SK-N-SH (cell line): ENCODE measurements around the gene TM9SF4. TPM values are rescaled to one million over a fixed set of nuclear protein-coding genes. Genes with fewer than 3 reads are reported as not detected.

Source experiments
- CTCF ChIA-PET: fragments of 300-600, 350-600 bp; formaldehyde crosslinking; extraction: SDS; loops from one replicate; lab custom pipeline; 2021; lab: Yijun Ruan, JAX
- POLR2A ChIA-PET: fragments of 350-600 bp; sonication (Branson Sonifier 250); formaldehyde crosslinking; extraction: SDS; loops from one replicate; lab custom pipeline; 2020; ENCODE audit warnings: antibody characterized with exemption, inconsistent platforms; lab: Yijun Ruan, JAX
- DNase-seq: peaks from one replicate; pipeline ENCODE4 v3.0.0; 2012
- H2AFZ ChIP-seq: fragments of 200-600 bp; sonication (generic); 2 replicates; pipeline ENCODE4 v1.8.1; 2016; ENCODE audit warnings: antibody characterized with exemption, mild to moderate bottlenecking, low read depth
- H3F3A ChIP-seq: fragments of 200-600 bp; sonication (generic); replicated peaks from 2 replicates; pipeline ENCODE3; 2016; ENCODE audit warnings: antibody characterized with exemption, mild to moderate bottlenecking; ENCODE audit not compliant: insufficient read depth
- H3K27ac ChIP-seq, 2 experiments: fragments of 200-500 bp in 1 of 2; fragments of 200-600 bp in 1 of 2; sonication (Bioruptor generic) in 1 of 2; sonication (generic), shearing (Covaris generic) in 1 of 2; 2 replicates each; pipeline versions ENCODE4 v1.5.1 to v1.6.1; 2014 to 2016; ENCODE audit warnings: low read depth in 2 of 2, inconsistent platforms in 1 of 2, low read length in 1 of 2, mild to moderate bottlenecking in 1 of 2, mixed read lengths in 1 of 2
- H3K27me3 ChIP-seq: fragments of 200-600 bp; sonication (generic), shearing (Covaris generic); 2 replicates; pipeline ENCODE4 v1.6.1; 2016; ENCODE audit warnings: mixed run types; ENCODE audit not compliant: insufficient read depth
- H3K36me3 ChIP-seq, 2 experiments: fragments of 200-500 bp in 1 of 2; fragments of 200-600 bp in 1 of 2; sonication (Bioruptor generic) in 1 of 2; sonication (generic) in 1 of 2; replicated peaks in 1 of 2; 2 replicates each; pipeline versions ENCODE3 to v1.5.1; 2014 to 2016; ENCODE audit warnings: low read length in 1 of 2, mild to moderate bottlenecking in 1 of 2; ENCODE audit not compliant: insufficient read depth in 2 of 2, control insufficient read depth in 1 of 2
- H3K4me1 ChIP-seq, 2 experiments: fragments of 200-500 bp in 1 of 2; fragments of 200-600 bp in 1 of 2; sonication (Bioruptor generic) in 1 of 2; sonication (generic), shearing (Covaris generic) in 1 of 2; 2 replicates each; pipeline versions ENCODE4 v1.5.1 to v1.6.1; 2014 to 2016; ENCODE audit warnings: low read depth in 1 of 2, low read length in 1 of 2, mixed run types in 1 of 2; ENCODE audit not compliant: insufficient read depth in 2 of 2, control insufficient read depth in 1 of 2
- H3K4me2 ChIP-seq: fragments of 200-600 bp; sonication (generic), shearing (Covaris generic); 2 replicates; pipeline ENCODE4 v1.6.1; 2017; ENCODE audit warnings: mixed run types
- H3K4me3 ChIP-seq, 2 experiments: fragments of 200-500 bp in 1 of 2; fragments of 200-600 bp in 1 of 2; sonication (Bioruptor generic) in 1 of 2; sonication (generic), shearing (Covaris generic) in 1 of 2; 2 replicates each; pipeline versions ENCODE4 v1.5.1 to v1.8.1; 2014 to 2016; ENCODE audit warnings: low read depth in 2 of 2, inconsistent platforms in 1 of 2, low read length in 1 of 2, mild to moderate bottlenecking in 1 of 2, mixed read lengths in 1 of 2, moderate library complexity in 1 of 2
- H3K79me2 ChIP-seq: fragments of 200-600 bp; sonication (generic); 2 replicates; pipeline ENCODE4 v1.8.1; 2017; ENCODE audit warnings: mild to moderate bottlenecking; ENCODE audit not compliant: insufficient read depth
- H3K9ac ChIP-seq: fragments of 200-600 bp; sonication (generic); 2 replicates; pipeline ENCODE4 v1.6.1; 2017; ENCODE audit warnings: mixed run types
- H3K9me2 ChIP-seq: fragments of 200-600 bp; sonication (generic); 2 replicates; pipeline ENCODE4 v1.6.1; 2017; ENCODE audit warnings: mixed run types
- H3K9me3 ChIP-seq: fragments of 200-600 bp; sonication (generic); 2 replicates; pipeline ENCODE4 v1.6.1; 2017; ENCODE audit warnings: mixed run types, mild to moderate bottlenecking, moderate library complexity
- H4K20me1 ChIP-seq: fragments of 200-600 bp; sonication (generic); 2 replicates; pipeline ENCODE4 v1.6.1; 2017; ENCODE audit warnings: mild to moderate bottlenecking, mixed run types; ENCODE audit not compliant: insufficient read depth
- CHD2 ChIP-seq: fragments of 150-350 bp; IDR thresholded peaks from 2 replicates; pipeline ENCODE4 v1.6.1; 2018; ENCODE audit warnings: low read length; ENCODE audit not compliant: partially characterized antibody
- ELF1 ChIP-seq: IDR thresholded peaks from 2 replicates; pipeline ENCODE4 v1.4.0; 2012
- EP300 ChIP-seq, 2 experiments: IDR thresholded peaks; 2 replicates each; pipeline versions ENCODE4 v1.4.0 to v1.6.1; 2012; ENCODE audit warnings: borderline replicate concordance in 1 of 2, low read depth in 1 of 2, low read length in 1 of 2
- EZH2phosphoT487 ChIP-seq: fragments of 200-600 bp; sonication (generic); IDR thresholded peaks from 2 replicates; pipeline ENCODE4 v1.6.1; 2017; ENCODE audit warnings: low read depth, mixed run types, mild to moderate bottlenecking, antibody characterized with exemption, moderate library complexity, borderline replicate concordance
- GABPA ChIP-seq: IDR thresholded peaks from 2 replicates; pipeline ENCODE4 v1.4.0; 2012; ENCODE audit warnings: low read depth, mild to moderate bottlenecking
- JUND ChIP-seq: IDR thresholded peaks from 2 replicates; pipeline ENCODE4 v1.4.0; 2012
- MAX ChIP-seq: IDR thresholded peaks from 2 replicates; pipeline ENCODE4 v1.4.0; 2012; ENCODE audit warnings: low read depth
- MEF2A ChIP-seq: IDR thresholded peaks from 2 replicates; pipeline ENCODE4 v1.4.0; 2012; ENCODE audit warnings: low read depth, borderline replicate concordance
- MXI1 ChIP-seq: IDR thresholded peaks from 2 replicates; pipeline ENCODE4 v1.6.1; 2012; ENCODE audit warnings: mild to moderate bottlenecking, low read depth, low read length, improper control_type of control experiment
- NRF1 ChIP-seq: IDR thresholded peaks from 2 replicates; pipeline ENCODE4 v1.6.1; 2012; ENCODE audit warnings: low read depth, mild to moderate bottlenecking, low read length
- POLR2AphosphoS5 ChIP-seq: IDR thresholded peaks from 2 replicates; pipeline ENCODE4 v1.6.1; 2012; ENCODE audit warnings: low read depth, low read length
- RAD21 ChIP-seq: IDR thresholded peaks from 2 replicates; pipeline ENCODE4 v1.6.1; 2012; ENCODE audit warnings: mild to moderate bottlenecking, low read length
- REST ChIP-seq: IDR thresholded peaks from 2 replicates; pipeline ENCODE4 v1.6.1; 2012; ENCODE audit warnings: mild to moderate bottlenecking, low read depth, low read length, moderate library complexity
- RFX5 ChIP-seq: IDR thresholded peaks from 2 replicates; pipeline ENCODE4 v1.6.1; 2012; ENCODE audit warnings: mild to moderate bottlenecking, improper control_type of control experiment, low read length
- RXRA ChIP-seq: IDR thresholded peaks from 2 replicates; pipeline ENCODE4 v1.4.0; 2012; ENCODE audit warnings: low read depth, mild to moderate bottlenecking, borderline replicate concordance
- TCF12 ChIP-seq: IDR thresholded peaks from 2 replicates; pipeline ENCODE4 v1.4.0; 2012
- USF1 ChIP-seq: IDR thresholded peaks from 2 replicates; pipeline ENCODE4 v1.4.0; 2012; ENCODE audit warnings: low read depth, borderline replicate concordance
- WGBS: methylation state at CpG from one replicate; pipeline ENCODE4 v1.1.6; 2017; ENCODE audit warnings: low lambda C conversion rate; 5-methylcytosine and 5-hydroxymethylcytosine counted together
- polyA plus RNA-seq, 3 experiments: library from polyadenylated mRNA; depleted of rRNA; stranded (reverse); fragments of >200 nt; gene quantifications; 2 replicates each; pipeline ENCODE4 v1.2.3, GENCODE V29; 2012
- TF ChIP-seq, protein P1 (sequence below): IDR thresholded peaks from 2 replicates; pipeline ENCODE4; 2012
- TF ChIP-seq, protein P2 (sequence below): fragments of 150-350 bp; IDR thresholded peaks from 2 replicates; pipeline ENCODE4 v1.6.1; 2017; ENCODE audit warnings: antibody characterized with exemption, low read length, low read depth, borderline replicate concordance

The TM9SF4 gene
- polyA plus RNA-seq, 1 of the 3 experiments (the other 2 are of a cell fraction) = 61.0 TPM

DNA sequence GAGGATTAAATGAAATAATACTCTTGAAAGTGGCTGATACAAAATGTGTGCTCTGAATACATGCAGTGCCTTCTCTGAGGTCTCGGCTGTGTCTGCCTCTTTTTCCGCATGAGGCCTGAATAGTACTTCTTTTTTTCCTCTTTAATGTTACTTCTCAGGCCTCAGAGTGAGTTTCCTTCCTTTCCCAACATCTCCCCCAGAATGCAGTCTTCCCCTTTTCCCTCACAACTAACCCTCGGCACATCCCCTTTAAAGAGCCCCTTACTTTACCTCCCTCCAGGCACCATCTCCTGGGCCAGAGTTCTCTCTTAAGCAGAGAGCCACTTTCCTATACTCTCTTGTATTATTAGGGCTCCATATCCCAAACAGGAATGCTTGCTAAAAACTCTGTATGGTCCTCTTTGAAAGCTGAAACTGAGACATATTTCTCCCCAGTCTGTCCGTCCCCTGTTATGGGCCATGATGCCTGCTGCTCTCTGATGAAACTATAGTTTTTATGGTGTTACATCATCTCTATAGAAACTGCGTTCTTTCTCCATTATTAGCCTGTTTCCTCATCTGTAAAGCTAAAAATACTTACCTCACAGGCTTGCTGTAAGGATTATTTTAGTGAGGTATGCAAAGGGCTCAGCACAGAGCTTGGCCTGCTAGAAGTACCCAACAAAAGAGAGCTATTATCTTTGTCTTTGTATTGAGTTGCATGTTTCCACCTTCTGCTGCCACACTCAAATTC lies 95.8 kb downstream of the TM9SF4 start (continued):
- TF ChIP-seq RXRA = no peak
- no peak for TF ChIP-seq NRF1
- TF ChIP-seq RAD21 = no peak
- TF ChIP-seq TCF12 = no peak
- no peak for TF ChIP-seq EZH2phosphoT487
- no peak for TF ChIP-seq RFX5
- TF ChIP-seq ELF1 = no peak
- TF ChIP-seq MAX = no peak
- TF ChIP-seq, protein P1, sequence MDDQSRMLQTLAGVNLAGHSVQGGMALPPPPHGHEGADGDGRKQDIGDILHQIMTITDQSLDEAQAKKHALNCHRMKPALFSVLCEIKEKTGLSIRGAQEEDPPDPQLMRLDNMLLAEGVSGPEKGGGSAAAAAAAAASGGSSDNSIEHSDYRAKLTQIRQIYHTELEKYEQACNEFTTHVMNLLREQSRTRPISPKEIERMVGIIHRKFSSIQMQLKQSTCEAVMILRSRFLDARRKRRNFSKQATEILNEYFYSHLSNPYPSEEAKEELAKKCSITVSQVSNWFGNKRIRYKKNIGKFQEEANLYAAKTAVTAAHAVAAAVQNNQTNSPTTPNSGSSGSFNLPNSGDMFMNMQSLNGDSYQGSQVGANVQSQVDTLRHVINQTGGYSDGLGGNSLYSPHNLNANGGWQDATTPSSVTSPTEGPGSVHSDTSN = no peak

GRCh38 chr20:32205843-32206759 lies 96.6 kb downstream of the TM9SF4 start:
- H3K27me3 ChIP-seq = no peaks in the 10 kb centered on the region
- peaks cover 95% of the 10 kb centered on the region for H3K79me2 ChIP-seq
- no peaks in the 10 kb centered on the region for H3K9me3 ChIP-seq
- peaks cover 31 to 35% of the 10 kb centered on the region in 2 experiments; a peak in 3 of 4 replicates for H3K4me1 ChIP-seq
- DNase-seq = peak; percentile 54
- peaks cover 5 to 38% of the 10 kb centered on the region in 2 experiments for H3K36me3 ChIP-seq
- 57% methylated on average over 8 of the region's 8 CpGs for WGBS
- CTCF ChIA-PET = interaction anchor here (0.7 to 1.4 kb wide), 3 partner anchors 8 to 304 kb away, joined by 3 to 4 read pairs (median 4); no protein-coding TSS in a partner anchor
- H3K9me2 ChIP-seq = no peaks in the 10 kb centered on the region
- no peak overlapping the region for H2AFZ ChIP-seq
- H3F3A ChIP-seq = no peaks in the 10 kb centered on the region
- POLR2A ChIA-PET = no interaction called here
- peak overlapping the region; percentile 82 for H3K9ac ChIP-seq
- peaks cover 35% of the 10 kb centered on the region for H4K20me1 ChIP-seq
- H3K4me2 ChIP-seq = peak overlapping the region; percentile 92
- H3K4me3 ChIP-seq = peak overlapping the region; percentile 87 to 88
- H3K27ac ChIP-seq = peak overlapping the region in 1 of 2 experiments; percentile 75; a peak in 2 of 4 replicates
- TF ChIP-seq USF1 = no peak
- no peak for TF ChIP-seq MXI1
- TF ChIP-seq, protein P2, sequence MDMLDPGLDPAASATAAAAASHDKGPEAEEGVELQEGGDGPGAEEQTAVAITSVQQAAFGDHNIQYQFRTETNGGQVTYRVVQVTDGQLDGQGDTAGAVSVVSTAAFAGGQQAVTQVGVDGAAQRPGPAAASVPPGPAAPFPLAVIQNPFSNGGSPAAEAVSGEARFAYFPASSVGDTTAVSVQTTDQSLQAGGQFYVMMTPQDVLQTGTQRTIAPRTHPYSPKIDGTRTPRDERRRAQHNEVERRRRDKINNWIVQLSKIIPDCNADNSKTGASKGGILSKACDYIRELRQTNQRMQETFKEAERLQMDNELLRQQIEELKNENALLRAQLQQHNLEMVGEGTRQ = no peak
- TF ChIP-seq, protein P1 = no peak
- TF ChIP-seq GABPA = no peak
- no peak for TF ChIP-seq ELF1
- TF ChIP-seq JUND = no peak
- TF ChIP-seq POLR2AphosphoS5 = no peak
- TF ChIP-seq REST = no peak
- TF ChIP-seq CHD2 = no peak
- no peak for TF ChIP-seq RFX5
- no peak for TF ChIP-seq RXRA
- no peak for TF ChIP-seq NRF1
- TF ChIP-seq EP300 (IDR thresholded peaks at IDR 0.05; ENCODE audit: borderline replicate concordance in 1 of 2, low read depth in 1 of 2, low read length in 1 of 2) = no peak
- no peak for TF ChIP-seq MAX
- no peak for TF ChIP-seq MEF2A
